ENCODE data around the gene BCL11A. TPM values are rescaled to one million over a fixed set of nuclear protein-coding genes. Genes with fewer than 3 reads are reported as not detected.

The BCL11A gene
- total RNA-seq, 1 donor from 2014 or later: 68.1 TPM

GRCh38 chr2:60415814-60416213 lies 137.6 kb downstream of the BCL11A start:
- no peak for DNase-seq (ENCODE audit: low spot score in 2 of 2)
- no peak for FAIRE-seq

GRCh38 chr2:60414495-60415138 lies 138.8 kb downstream of the BCL11A start:
- FAIRE-seq (no peak), DNase-seq (ENCODE audit: low spot score in 2 of 2) (no peak)

GRCh38 chr2:60413814-60414168 lies 139.7 kb downstream of the BCL11A start:
- FAIRE-seq (no peak), DNase-seq (ENCODE audit: low spot score in 2 of 2) (no peak)

- FAIRE-seq (no peak), DNase-seq (ENCODE audit: low spot score in 2 of 2) (no peak)
Measured at GRCh38 chr2:60413069-60413813, 140.2 kb downstream of the BCL11A start.

GRCh38 chr2:60412620-60413019 lies 140.8 kb downstream of the BCL11A start:
- DNase-seq (ENCODE audit: low spot score in 2 of 2): no peak
- FAIRE-seq: no peak

- no peak for DNase-seq (ENCODE audit: low spot score in 2 of 2)
- no peak for FAIRE-seq
Measured at GRCh38 chr2:60412027-60412426, 141.4 kb downstream of the BCL11A start.

- no peak for DNase-seq (ENCODE audit: low spot score in 2 of 2)
- FAIRE-seq: no peak
Measured at GRCh38 chr2:60411295-60411694, 142.2 kb downstream of the BCL11A start.

GRCh38 chr2:60410456-60411146 lies 142.9 kb downstream of the BCL11A start:
- FAIRE-seq (no peak), DNase-seq (ENCODE audit: low spot score in 2 of 2) (no peak)

GRCh38 chr2:60409531-60409871 lies 144.0 kb downstream of the BCL11A start:
- no peak for DNase-seq (ENCODE audit: low spot score in 2 of 2)
- FAIRE-seq: no peak

GRCh38 chr2:60408811-60409530 lies 144.5 kb downstream of the BCL11A start:
- FAIRE-seq (no peak), DNase-seq (ENCODE audit: low spot score in 2 of 2) (no peak)

GRCh38 chr2:60408207-60408606 lies 145.2 kb downstream of the BCL11A start:
- DNase-seq (ENCODE audit: low spot score in 2 of 2): no peak
- no peak for FAIRE-seq

- DNase-seq (ENCODE audit: low spot score in 2 of 2): no peak
- FAIRE-seq: no peak
Measured at GRCh38 chr2:60407398-60407797, 146.1 kb downstream of the BCL11A start.

- DNase-seq (ENCODE audit: low spot score in 2 of 2) (no peak), FAIRE-seq (no peak)
Measured at GRCh38 chr2:60406192-60406591, 147.3 kb downstream of the BCL11A start.

GRCh38 chr2:60405271-60405919 lies 148.1 kb downstream of the BCL11A start:
- no peak for FAIRE-seq
- DNase-seq (ENCODE audit: low spot score in 2 of 2): no peak

Other genes with a start within 250 kb of the BCL11A start
- 54.2 TPM for gene PAPOLG, start 202.6 kb upstream of the BCL11A start, total RNA-seq